ENCODE results near the gene OBP2B.
"Not testable (repeated sequence)": the region's sequence is repeated elsewhere in the genome, so short reads cannot be mapped to it uniquely, and the experiment has no call there.

OBP2B gene

DNA sequence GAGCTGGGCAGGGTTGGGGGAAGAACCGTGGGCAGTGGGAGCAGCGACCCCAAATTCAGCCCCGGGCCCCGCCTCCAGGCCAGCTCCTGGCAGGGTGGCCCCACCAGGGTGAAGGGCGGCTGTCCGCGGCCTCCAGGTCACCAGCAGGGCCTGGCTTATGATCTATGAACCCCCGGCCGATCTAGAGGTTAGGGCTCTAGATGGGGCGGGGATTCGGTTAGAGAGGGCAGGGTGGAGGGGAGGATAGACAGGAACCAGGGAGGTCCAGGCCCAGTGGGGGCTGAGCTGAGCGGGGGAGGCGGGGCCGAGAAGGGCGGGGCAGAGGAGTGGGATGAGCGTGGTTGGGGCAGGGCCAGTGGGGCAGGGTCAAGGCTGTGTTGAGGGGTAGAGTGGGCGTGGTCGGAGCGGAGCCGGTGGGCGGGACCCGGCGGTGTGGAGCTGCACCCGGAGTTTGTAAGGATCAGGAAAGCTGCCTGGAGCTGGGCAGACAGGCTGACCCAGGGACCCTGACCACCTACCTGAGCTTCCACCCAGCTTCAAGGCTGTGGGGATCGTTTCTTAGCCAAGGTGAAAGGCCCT, 29.3 kb upstream of the OBP2B start:
- peak; percentile 32 for DNase-seq

- no peak for DNase-seq
Observed at GRCh38 chr9:133237035-133237731, 28.1 kb upstream of the OBP2B start.

DNA sequence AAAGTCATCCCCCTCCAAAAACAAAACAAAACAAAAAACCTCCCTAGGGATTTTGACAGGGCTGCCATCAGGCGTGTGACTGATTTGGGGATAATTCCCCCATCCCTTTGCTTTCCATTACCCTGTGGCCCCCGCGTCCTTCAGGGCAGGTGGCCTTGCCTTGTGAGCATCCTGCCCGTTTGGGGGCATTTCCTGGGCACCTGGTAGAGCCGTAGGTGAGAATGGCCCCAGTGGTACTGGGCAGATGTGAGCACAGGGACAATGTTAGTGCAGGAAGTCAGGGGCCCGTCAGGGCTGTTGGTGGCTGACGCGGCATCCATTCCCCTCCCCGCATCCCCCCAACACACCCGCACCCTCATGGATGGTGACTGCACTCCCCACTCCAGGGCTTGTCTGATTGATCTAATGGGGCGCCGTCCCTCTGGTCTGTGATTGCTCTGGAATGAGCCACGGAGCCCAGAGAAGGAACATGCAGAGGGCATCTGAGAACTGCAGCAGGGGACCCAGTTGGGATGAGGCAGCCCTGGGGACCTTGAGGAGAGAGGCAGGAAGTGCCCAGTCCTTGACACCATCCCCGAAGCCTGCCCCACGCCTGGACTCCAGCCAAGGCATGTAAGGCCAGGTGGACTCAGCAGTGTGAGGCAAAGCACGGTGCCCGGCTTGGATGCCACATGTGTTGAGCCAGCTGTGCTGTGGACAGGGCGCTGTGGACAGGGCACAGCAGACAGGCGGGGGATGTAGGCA, 27.4 kb upstream of the OBP2B start:
- not testable (repeated sequence) for DNase-seq

DNA sequence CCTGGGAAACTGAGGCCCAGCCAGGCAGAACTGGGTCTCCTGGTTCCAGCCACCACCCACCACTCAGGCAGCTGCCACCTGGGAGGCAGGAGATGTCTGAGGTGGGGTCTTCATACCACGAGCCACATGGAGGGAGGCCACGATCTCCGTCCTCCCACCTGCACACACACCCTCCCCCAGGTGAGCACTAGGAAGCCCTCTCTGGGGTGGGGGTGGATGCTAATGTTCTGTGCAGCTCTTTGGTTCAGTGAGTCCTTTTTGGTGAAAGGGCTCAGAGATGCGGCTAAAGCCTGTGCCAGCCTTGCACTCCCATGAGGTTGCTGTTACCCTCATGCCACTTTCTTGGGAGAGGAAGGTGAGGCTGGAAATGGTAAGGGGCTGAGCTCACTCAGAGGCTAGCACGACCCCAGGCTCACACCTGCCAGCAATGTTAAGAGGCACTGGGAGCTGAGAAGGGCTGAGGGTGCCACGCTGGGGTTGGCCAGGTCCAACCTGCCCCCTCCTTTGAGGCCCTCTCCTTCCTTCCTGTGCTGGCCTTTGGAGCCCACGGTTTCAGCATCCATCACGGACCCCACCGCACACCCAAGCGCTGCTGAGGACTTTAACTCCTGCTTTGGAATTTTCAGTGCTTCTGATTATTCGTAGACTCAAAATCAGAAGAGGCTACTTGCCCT, 26.6 kb upstream of the OBP2B start:
- DNase-seq = no peak

- no peak for DNase-seq
Observed at GRCh38 chr9:133234577-133235322, 25.7 kb upstream of the OBP2B start.

- no peak for DNase-seq
Observed at GRCh38 chr9:133233681-133234432, 24.8 kb upstream of the OBP2B start.

GRCh38 chr9:133231934-133232568, 23.0 kb upstream of the OBP2B start:
- DNase-seq = not testable (repeated sequence)

- DNase-seq = not testable (repeated sequence)
Observed at GRCh38 chr9:133230514-133230913, 21.5 kb upstream of the OBP2B start.

GRCh38 chr9:133230093-133230492, 21.0 kb upstream of the OBP2B start:
- DNase-seq = no peak

GRCh38 chr9:133228474-133229193, 19.6 kb upstream of the OBP2B start:
- not testable (repeated sequence) for DNase-seq

DNA sequence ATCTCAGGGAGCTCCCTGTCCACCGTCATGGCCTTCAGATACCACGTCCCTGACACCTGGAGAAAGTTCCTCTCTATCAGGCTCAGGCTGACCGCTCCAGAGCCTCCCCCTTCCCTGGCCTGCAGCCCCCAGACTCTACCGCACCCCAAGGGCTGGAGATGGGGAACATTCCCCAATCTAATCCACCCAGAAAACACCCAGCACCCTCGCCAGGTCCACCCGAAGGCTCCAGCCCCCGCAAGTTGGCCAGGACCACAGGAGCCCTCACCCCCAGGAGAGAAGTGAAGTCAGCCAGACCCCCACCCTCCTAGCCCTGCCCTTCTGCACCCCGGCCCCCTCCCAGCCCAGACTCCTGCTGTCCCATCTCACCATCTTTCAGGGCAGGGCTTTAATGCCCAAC, 18.9 kb upstream of the OBP2B start:
- not testable (repeated sequence) for DNase-seq

GRCh38 chr9:133227242-133227860, 18.3 kb upstream of the OBP2B start:
- DNase-seq = no peak

DNA sequence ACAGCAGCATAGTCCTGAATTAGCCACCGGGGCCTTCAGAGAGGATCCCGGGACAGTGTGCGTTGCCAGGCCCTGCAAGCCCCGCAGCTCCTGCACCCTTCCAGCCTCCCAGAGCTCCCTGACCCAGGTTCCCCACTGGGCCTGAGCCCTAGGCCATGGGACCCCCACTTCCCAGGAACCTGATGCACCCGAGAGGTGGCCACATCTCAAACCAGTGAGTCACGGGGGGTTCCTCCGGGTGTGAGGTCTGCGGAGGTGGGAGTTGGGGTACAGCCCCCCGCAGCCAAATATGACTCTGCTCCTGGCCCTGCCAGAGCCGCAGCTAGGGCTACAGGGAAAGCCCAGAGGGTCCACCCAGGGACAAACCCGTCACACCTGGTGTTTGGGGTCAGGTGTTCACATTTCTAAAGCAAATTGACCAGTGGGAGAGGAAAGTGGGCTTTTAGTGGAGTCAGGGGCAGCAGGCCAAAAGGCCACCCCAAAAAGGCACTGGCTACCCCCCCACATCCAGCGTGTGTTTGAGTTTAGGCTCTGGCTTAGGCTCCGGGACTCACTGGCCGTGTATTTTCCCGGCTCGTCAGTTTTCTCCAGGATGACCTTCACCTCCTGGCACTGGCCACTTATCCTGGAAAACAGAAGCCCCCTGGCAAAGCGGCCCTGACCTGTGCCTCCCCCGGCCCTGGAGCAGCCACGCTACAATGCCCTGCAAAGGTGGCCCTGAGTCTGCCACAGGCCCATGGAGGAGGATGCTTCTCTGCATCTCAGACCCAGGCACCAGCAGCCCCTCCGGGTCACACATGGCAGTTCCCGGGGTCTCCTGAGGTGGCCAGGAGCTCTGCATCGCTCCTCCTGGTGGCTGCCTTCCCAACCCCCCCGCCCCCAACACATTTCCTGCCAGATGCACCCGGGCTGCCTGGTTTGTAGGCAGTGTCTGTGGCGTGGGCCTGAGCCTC, 17.4 kb upstream of the OBP2B start:
- DNase-seq = no peak

DNA sequence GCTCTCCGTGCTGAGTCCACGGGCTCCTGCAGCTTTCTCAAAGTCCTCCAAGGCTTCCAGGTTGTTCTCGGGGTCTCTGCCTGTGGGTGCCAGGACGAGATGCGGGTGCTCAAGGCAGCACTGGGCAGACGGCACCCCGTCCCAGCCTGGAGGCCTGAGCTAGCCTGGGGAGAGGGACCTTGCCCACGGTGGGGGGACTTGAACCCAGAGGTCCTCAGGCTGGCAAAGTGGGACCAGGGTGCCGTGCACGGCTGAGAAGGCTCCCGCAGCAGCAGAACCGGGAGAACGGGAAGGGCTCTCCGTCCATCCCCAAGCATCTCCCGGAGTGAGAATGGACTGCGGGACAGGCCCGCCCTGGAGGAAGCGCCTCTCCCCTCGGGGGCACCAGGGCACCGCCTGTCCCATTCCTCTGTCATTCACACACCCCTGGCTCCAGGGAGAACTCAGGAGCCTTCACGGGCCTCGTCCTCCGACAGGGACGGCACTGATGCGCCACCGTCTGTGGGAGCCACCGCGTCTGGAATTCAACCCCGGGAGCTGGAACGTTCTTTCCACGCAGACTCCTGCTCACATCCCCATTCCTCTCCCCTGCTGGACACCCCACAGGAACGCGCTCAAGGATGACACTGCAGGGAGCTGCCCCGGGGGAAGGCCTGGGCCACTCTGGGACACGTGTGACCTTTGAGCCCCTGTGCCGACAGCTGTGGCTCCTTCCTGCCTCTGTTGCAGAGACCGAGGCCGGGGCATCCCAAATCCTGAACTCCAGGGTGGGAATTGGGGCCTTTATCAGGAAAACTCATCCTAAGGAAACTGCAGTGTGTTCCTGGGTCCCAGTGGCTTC, 16.3 kb upstream of the OBP2B start:
- no peak for DNase-seq

- DNase-seq = no peak
Observed at GRCh38 chr9:133224762-133225161, 15.7 kb upstream of the OBP2B start.

GRCh38 chr9:133223159-133223756, 14.2 kb upstream of the OBP2B start:
- DNase-seq = not testable (repeated sequence)

GRCh38 chr9:133221994-133222393, 12.9 kb upstream of the OBP2B start:
- not testable (repeated sequence) for DNase-seq

All from activated naive CD4-positive, alpha-beta T cell treated with Interleukin-2 at 50 U/mL for 16 hours (primary cell).